Vagina (tissue), 2 donors: ENCODE measurements around the gene GYG1.

Experiments
- CTCF ChIP-seq, 3 experiments: fragments of 450-650 bp in 2 of 3; fragments of 200-600 bp in 1 of 3; sonication (generic) in 1 of 3; IDR thresholded peaks; one replicate each; pipeline ENCODE4 v1.5.1; 2017 to 2019; ENCODE audit warnings: antibody characterized with exemption in 3 of 3, mild to moderate bottlenecking in 2 of 3, moderate library complexity in 2 of 3
- POLR2A ChIP-seq, 2 donors: fragments of 450-650 bp; IDR thresholded peaks; one replicate each; pipeline ENCODE4 v1.6.1; 2017; ENCODE audit warnings: antibody characterized with exemption in 2 of 2, mild to moderate bottlenecking in 2 of 2, moderate library complexity in 2 of 2
- POLR2AphosphoS5 ChIP-seq, 2 donors: sonication (generic); formaldehyde crosslinking; IDR thresholded peaks; one replicate each; pipeline ENCODE4 v1.9.0; 2017; ENCODE audit warnings: antibody characterized with exemption in 2 of 2, mild to moderate bottlenecking in 2 of 2, low read depth in 1 of 2; ENCODE audit not compliant: insufficient read depth in 1 of 2

- TF ChIP-seq CTCF (IDR thresholded peaks at IDR 0.05) = no peak
- no peak for TF ChIP-seq POLR2A (IDR thresholded peaks at IDR 0.05)
- no peak for TF ChIP-seq POLR2AphosphoS5 (IDR thresholded peaks at IDR 0.05; ENCODE audit: insufficient read depth in 1 of 2, low read depth in 1 of 2)
These were observed 28.8 kb upstream of the GYG1 start for GRCh38 chr3:148962513-148962912.
